Skin of body (tissue), 2 donors: ENCODE data around the gene ATP5ME. TPM values are rescaled to one million over a fixed set of nuclear protein-coding genes. Genes with fewer than 3 reads are reported as not detected.
"Not testable (repeated sequence)": the region's sequence is repeated elsewhere in the genome, so short reads cannot be mapped to it uniquely, and the experiment has no call there.

Experiments
- DNase-seq: peaks from one replicate; lab custom pipeline; 2025; lab: John Stamatoyannopoulos, UW
- total RNA-seq: library from RNA; depleted of rRNA; stranded (reverse); fragments of >200 nt; gene quantifications from one replicate; pipeline ENCODE4 v1.2.3, GENCODE V29; 2014

The ATP5ME gene
- total RNA-seq, 1 donor from 2014 or later, result 178 TPM

GRCh38 chr4:705278-706082 is 31.4 kb upstream of the ATP5ME start, which contains the start of gene PCGF3:
PCGF3 (plus strand) TSS chr4:705832; CDS start chr4:733681, 27,849 bp downstream.
- DNase-seq, result peak; percentile 97

GRCh38 chr4:704971-705277 is 30.8 kb upstream of the ATP5ME start:
- DNase-seq, result no peak

- DNase-seq, result no peak
These were observed 30.3 kb upstream of the ATP5ME start for GRCh38 chr4:704198-704891.

GRCh38 chr4:703336-704197 is 29.5 kb upstream of the ATP5ME start:
- DNase-seq, result no peak

- DNase-seq, result no peak
These were observed 28.6 kb upstream of the ATP5ME start for GRCh38 chr4:702618-703048.

GRCh38 chr4:700587-701264 is 26.6 kb upstream of the ATP5ME start:
- no peak for DNase-seq

- DNase-seq, result no peak
These were observed 25.9 kb upstream of the ATP5ME start for GRCh38 chr4:699816-700580.

- DNase-seq, result not testable (repeated sequence)
These were observed 20.4 kb upstream of the ATP5ME start for GRCh38 chr4:694341-694940.

- DNase-seq, result no peak
These were observed 18.9 kb upstream of the ATP5ME start for GRCh38 chr4:692771-693554.

- no peak for DNase-seq
These were observed 15.6 kb upstream of the ATP5ME start for GRCh38 chr4:689723-690122.

- DNase-seq, result no peak
These were observed 15.0 kb upstream of the ATP5ME start, which contains the start of gene SLC49A3 for GRCh38 chr4:688854-689681. SLC49A3 (minus strand) TSS chr4:689151; CDS start chr4:689127, 24 bp downstream.

- no peak for DNase-seq
These were observed 14.1 kb upstream of the ATP5ME start for GRCh38 chr4:687971-688853.

GRCh38 chr4:687048-687970 is 13.2 kb upstream of the ATP5ME start:
- DNase-seq, result no peak

GRCh38 chr4:686413-687040 is 12.5 kb upstream of the ATP5ME start:
- DNase-seq, result no peak

- no peak for DNase-seq
These were observed 11.8 kb upstream of the ATP5ME start for GRCh38 chr4:685679-686412.
